ENCODE measurements around the gene STXBP3.

- TF ChIP-seq CTCF (IDR thresholded peaks at IDR 0.05; ENCODE audit: borderline replicate concordance, extremely low read depth, low read length, poor library complexity, severe bottlenecking) (no peak), EZH2 (IDR thresholded peaks at IDR 0.05; ENCODE audit: borderline replicate concordance, low read depth, low read length, severe bottlenecking) (no peak)
These were observed 18.0 kb upstream of the STXBP3 start for GRCh38 chr1:108728327-108728923.
